T-cell (primary cell): Measurements from ENCODE around the gene ASB9. TPM values are rescaled to one million over a fixed set of nuclear protein-coding genes. Genes with fewer than 3 reads are reported as not detected.
A peak's percentile ranks its signal among the peaks of the same experiment; 100 is the strongest.

Source experiments
- ATAC-seq, 4 experiments: fragments of 200-7000 bp in 3 of 4; fragments of 150-1000 bp in 1 of 4; cut with Tn5 transposase; replicated peaks in 1 of 4; 1 replicate in 3 of 4; 2 replicates in 1 of 4; pipeline ENCODE4 v1.10.0; 2021; ENCODE audit warnings: moderate library complexity in 3 of 4, mild to moderate bottlenecking in 2 of 4, moderate number of reproducible peaks in 1 of 4
- CTCF ChIA-PET, 2 donors: fragments of 300-600 bp; sonication (Branson Sonifier 250); formaldehyde crosslinking; loops; one replicate each; lab custom pipeline; 2022; ENCODE audit warnings: antibody characterized with exemption in 2 of 2; lab: Charles Lee
- POLR2A ChIA-PET, 2 donors: fragments of 300-600 bp; sonication (Branson Sonifier 250); formaldehyde crosslinking; loops; one replicate each; lab custom pipeline; 2022; ENCODE audit warnings: antibody characterized with exemption in 2 of 2; lab: Charles Lee
- DNase-seq, 35 experiments: peaks; one replicate each; pipeline versions ENCODE4 v3.0.0 to v3.0.0-alpha.2; 2013 to 2023
- H3K27ac ChIP-seq: one replicate; pipeline ENCODE4 v1.5.1; 2013; ENCODE audit warnings: low read length
- H3K27me3 ChIP-seq, 2 experiments: replicated peaks in 1 of 2; 1 replicate in 1 of 2; 2 replicates in 1 of 2; pipeline versions ENCODE4 v1.6.1 to v1.7.0; 2013; ENCODE audit warnings: low read length in 1 of 2, mixed read lengths in 1 of 2; ENCODE audit not compliant: control insufficient read depth in 2 of 2, insufficient read depth in 2 of 2; ENCODE audit errors: extremely low read depth in 1 of 2
- H3K36me3 ChIP-seq, 2 donors: 1 replicate in 1 of 2; 2 replicates in 1 of 2; pipeline versions ENCODE4 v1.6.1 to v1.7.0; 2013; ENCODE audit warnings: low read length in 1 of 2; ENCODE audit not compliant: control insufficient read depth in 2 of 2, insufficient read depth in 1 of 2; ENCODE audit errors: extremely low read depth in 1 of 2
- H3K4me1 ChIP-seq, 2 experiments: 1 replicate in 1 of 2; 2 replicates in 1 of 2; pipeline versions ENCODE4 v1.6.1 to v1.7.0; 2013; ENCODE audit warnings: low read length in 2 of 2, mixed read lengths in 1 of 2; ENCODE audit not compliant: insufficient read depth in 2 of 2, control insufficient read depth in 1 of 2; ENCODE audit errors: extremely low read depth in 1 of 2
- H3K4me3 ChIP-seq, 2 donors: 1 replicate in 1 of 2; 2 replicates in 1 of 2; pipeline versions ENCODE4 v1.5.1 to v1.7.0; 2013; ENCODE audit warnings: mild to moderate bottlenecking in 2 of 2, low read length in 1 of 2, moderate library complexity in 1 of 2; ENCODE audit not compliant: control insufficient read depth in 1 of 2; ENCODE audit errors: extremely low read depth in 1 of 2
- H3K9me3 ChIP-seq: 2 replicates; pipeline ENCODE4 v1.7.0; 2013
- H3K27ac Mint-ChIP-seq, 2 donors: one replicate each; pipeline ENCODE4 v1.8.0; 2020 to 2021; ENCODE audit warnings: mild to moderate bottlenecking in 2 of 2, mixed read lengths in 2 of 2
- H3K27me3 Mint-ChIP-seq, 2 donors: one replicate each; pipeline ENCODE4 v1.8.0; 2021 to 2022; ENCODE audit warnings: mixed read lengths in 2 of 2
- H3K36me3 Mint-ChIP-seq: one replicate; pipeline ENCODE4 v1.8.0; 2021; ENCODE audit warnings: mixed read lengths
- H3K4me1 Mint-ChIP-seq, 3 donors: one replicate each; pipeline ENCODE4 v1.8.0; 2020 to 2022; ENCODE audit warnings: mixed read lengths in 3 of 3, mild to moderate bottlenecking in 1 of 3
- H3K4me3 Mint-ChIP-seq, 3 donors: one replicate each; pipeline ENCODE4 v1.8.0; 2020 to 2022; ENCODE audit warnings: mild to moderate bottlenecking in 3 of 3, mixed read lengths in 3 of 3, moderate library complexity in 3 of 3
- H3K9me3 Mint-ChIP-seq, 3 donors: one replicate each; pipeline ENCODE4 v1.8.0; 2020 to 2022; ENCODE audit warnings: mixed read lengths in 3 of 3
- WGBS: methylation state at CpG from one replicate; pipeline ENCODE4 v1.1.5; 2013; ENCODE audit warnings: missing lambda C conversion rate; ENCODE audit not compliant: insufficient coverage; 5-methylcytosine and 5-hydroxymethylcytosine counted together
- total RNA-seq, 35 experiments: library from RNA in 6 of 35; stranded (reverse) in 6 of 35; fragments of 120-200 nt in 1 of 35; gene quantifications; one replicate each; pipeline versions ENCODE4 v1.2.1 to v1.2.4 and lab custom pipeline; 2013 to 2026

Gene ASB9
- total RNA-seq, 5 donors from 2014 or later (not counting 1 experiment from before 2014, with no cell fraction given), result 0.23 to 1.3 (median 0.46) TPM; not detected in 1

DNA sequence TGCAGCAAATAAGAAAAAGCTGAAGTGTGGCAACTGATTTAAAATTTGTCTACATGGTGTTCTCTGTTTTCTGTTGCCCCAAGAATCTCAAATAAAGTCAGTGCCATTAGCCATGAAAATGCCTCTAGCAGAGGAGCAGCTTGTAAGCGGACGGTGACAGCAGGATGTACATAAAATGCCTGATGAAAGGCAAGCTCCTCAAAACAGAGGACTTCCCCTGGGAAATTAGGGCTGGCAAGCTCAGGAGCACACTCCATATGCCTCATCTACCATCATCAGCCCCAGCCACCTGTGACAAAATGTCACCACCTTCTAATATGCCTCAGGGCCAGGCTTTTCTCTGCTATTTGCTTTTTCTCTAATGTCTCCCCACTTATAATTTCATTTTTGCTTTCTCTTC, 54.5 kb downstream of the ASB9 start:
- no peak for DNase-seq
- Mint-ChIP-seq H3K4me3 (no peak overlapping the region), H3K27ac (no peak overlapping the region), H3K27me3 (peaks cover 0 to 16% of the 10 kb centered on the region in 2 donors), H3K9me3 (peaks cover 0 to 4% (median 0%) of the 10 kb centered on the region in 3 donors), H3K36me3 (no peaks in the 10 kb centered on the region), H3K4me1 (no peaks in the 10 kb centered on the region)
- Histone ChIP-seq H3K36me3 (no peaks in the 10 kb centered on the region), H3K4me3 (no peak overlapping the region), H3K27ac (no peak overlapping the region), H3K4me1 (no peaks in the 10 kb centered on the region), H3K27me3 (no peaks in the 10 kb centered on the region), H3K9me3 (no peaks in the 10 kb centered on the region)
- CTCF ChIA-PET, result no interaction called here
- WGBS, result 100% methylated on average over 2 of the region's 2 CpGs
- POLR2A ChIA-PET, result no interaction called here
- no peak for ATAC-seq

DNA sequence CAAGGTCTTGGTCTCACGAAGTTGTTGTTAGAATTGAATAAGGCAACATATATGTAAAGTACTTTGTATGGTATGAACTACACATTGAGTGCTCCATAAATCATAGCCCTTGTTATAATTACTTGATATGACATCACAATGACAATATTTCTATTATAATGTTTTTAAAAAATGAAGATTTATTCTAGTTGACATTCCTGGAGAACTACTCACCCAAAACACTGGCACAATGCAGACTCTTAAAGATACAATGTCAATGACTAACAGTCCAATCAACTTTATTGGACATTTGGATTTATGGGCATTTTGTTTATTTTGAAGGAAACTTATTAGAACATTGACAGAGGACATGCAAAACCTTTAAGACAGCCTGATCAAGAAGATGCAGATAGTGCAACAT, 55.3 kb downstream of the ASB9 start:
- ATAC-seq (no peak), DNase-seq (no peak)
- Mint-ChIP-seq H3K9me3 (peaks cover 0 to 4% (median 0%) of the 10 kb centered on the region in 3 donors), H3K4me3 (no peak overlapping the region), H3K36me3 (no peaks in the 10 kb centered on the region), H3K27me3 (peaks cover 0 to 19% of the 10 kb centered on the region in 2 donors), H3K27ac (no peak overlapping the region), H3K4me1 (no peaks in the 10 kb centered on the region)
- Histone ChIP-seq H3K4me3 (no peak overlapping the region), H3K4me1 (no peaks in the 10 kb centered on the region), H3K36me3 (no peaks in the 10 kb centered on the region), H3K27ac (no peak overlapping the region), H3K9me3 (no peaks in the 10 kb centered on the region), H3K27me3 (no peaks in the 10 kb centered on the region)
- POLR2A ChIA-PET, result no interaction called here
- CTCF ChIA-PET, result no interaction called here
- no CpG with 5 or more reads among the region's 1 CpG for WGBS

DNA sequence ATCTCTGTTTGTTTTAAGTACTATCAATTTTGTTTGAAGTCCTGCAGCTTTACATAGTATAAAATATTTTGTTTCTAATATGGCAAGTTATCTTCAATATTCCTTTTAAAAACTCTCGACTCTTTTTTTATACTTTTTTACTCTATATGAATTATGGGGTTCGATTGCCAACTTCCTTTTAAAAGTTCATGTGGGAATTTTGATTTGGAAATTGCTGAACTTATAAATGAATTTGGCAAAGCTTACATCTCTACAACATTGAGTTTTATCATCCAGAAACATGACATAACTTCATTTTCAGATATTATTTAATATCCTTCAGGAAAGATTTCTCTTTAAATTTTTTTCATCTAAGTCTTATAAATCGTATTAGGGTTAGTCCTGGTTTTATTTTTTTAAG, 60.8 kb downstream of the ASB9 start:
- Histone ChIP-seq H3K27me3 (no peaks in the 10 kb centered on the region), H3K4me3 (no peak overlapping the region), H3K27ac (no peak overlapping the region), H3K9me3 (no peaks in the 10 kb centered on the region), H3K4me1 (peaks cover 0 to 3% of the 10 kb centered on the region in 2 experiments), H3K36me3 (no peaks in the 10 kb centered on the region)
- ChIA-PET POLR2A (interaction anchor here in 1 of 2 donors (0.6 kb wide), 1 partner anchor 1816 kb away, joined by 3 read pairs; no protein-coding TSS in a partner anchor), CTCF (no interaction called here)
- DNase-seq (no peak), ATAC-seq (no peak)
- no CpG with 5 or more reads among the region's 3 CpGs for WGBS
- Mint-ChIP-seq H3K4me3 (no peak overlapping the region), H3K27ac (no peak overlapping the region), H3K27me3 (peaks cover 0 to 6% of the 10 kb centered on the region in 2 donors), H3K36me3 (no peaks in the 10 kb centered on the region), H3K4me1 (peaks cover 10 to 23% (median 14%) of the 10 kb centered on the region in 3 donors), H3K9me3 (peaks cover 0 to 4% (median 0%) of the 10 kb centered on the region in 3 donors)

DNA sequence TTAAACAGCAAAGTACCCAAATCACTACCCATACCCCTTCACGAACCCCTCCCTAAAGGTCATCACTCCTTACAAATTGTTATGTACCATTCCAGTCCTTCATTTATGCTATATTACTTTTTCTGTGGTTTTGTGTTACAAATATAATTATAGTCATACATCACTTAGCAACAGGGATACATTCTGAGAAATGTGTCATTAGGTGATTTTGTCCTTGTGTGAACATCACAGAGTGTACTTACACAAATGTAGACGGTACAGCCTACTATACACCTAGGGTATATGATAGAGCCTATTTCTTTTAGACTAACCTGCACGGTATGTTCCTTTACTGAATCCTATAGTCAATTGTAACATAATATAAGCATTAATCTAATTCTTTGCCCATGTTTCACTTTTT, 61.9 kb downstream of the ASB9 start:
- H3K27me3 ChIP-seq, result no peaks in the 10 kb centered on the region
- Mint-ChIP-seq H3K4me3 (no peak overlapping the region), H3K27me3 (peaks cover 0 to 3% of the 10 kb centered on the region in 2 donors), H3K36me3 (no peaks in the 10 kb centered on the region), H3K27ac (peak overlapping the region in 1 of 2 donors; percentile 20), H3K9me3 (peaks cover 0 to 4% (median 0%) of the 10 kb centered on the region in 3 donors), H3K4me1 (peaks cover 21 to 34% (median 25%) of the 10 kb centered on the region in 3 donors)
- ATAC-seq (no peak), DNase-seq (no peak)
- no peak overlapping the region for H3K4me3 ChIP-seq
- no CpG with 5 or more reads among the region's 3 CpGs for WGBS
- no peak overlapping the region for H3K27ac ChIP-seq
- no peaks in the 10 kb centered on the region for H3K36me3 ChIP-seq
- H3K9me3 ChIP-seq, result no peaks in the 10 kb centered on the region
- ChIA-PET CTCF (interaction anchor here in 1 of 2 donors (0.6 kb wide), 1 partner anchor 69 kb away, joined by 4 read pairs; no protein-coding TSS in a partner anchor), POLR2A (no interaction called here)
- H3K4me1 ChIP-seq, result peaks cover 0 to 7% of the 10 kb centered on the region in 2 experiments

DNA sequence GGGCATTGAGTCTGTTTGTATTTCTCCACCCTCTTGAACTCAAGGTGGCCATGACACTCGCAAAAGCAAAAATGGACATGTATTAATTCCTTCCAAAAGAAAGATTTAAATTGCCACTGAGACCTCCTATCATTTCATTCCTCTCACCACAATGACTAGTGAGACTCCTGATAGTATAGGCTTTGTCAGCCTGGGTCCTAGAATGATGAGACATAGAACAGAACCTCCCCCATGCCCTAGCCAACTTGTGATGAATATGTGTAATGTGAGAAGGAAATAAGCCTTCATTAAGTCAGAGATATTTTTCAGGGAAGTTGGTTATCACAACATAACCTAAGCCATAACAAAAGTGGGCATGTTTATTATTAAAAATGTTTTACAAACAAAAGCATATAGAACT, 62.5 kb downstream of the ASB9 start:
- no CpG with 5 or more reads among the region's 1 CpG for WGBS
- H3K36me3 Mint-ChIP-seq, result no peaks in the 10 kb centered on the region
- peaks cover 0 to 3% of the 10 kb centered on the region in 2 donors for H3K27me3 Mint-ChIP-seq
- H3K27me3 ChIP-seq, result no peaks in the 10 kb centered on the region
- H3K4me1 ChIP-seq, result peaks cover 0 to 7% of the 10 kb centered on the region in 2 experiments
- no peak overlapping the region for H3K4me3 Mint-ChIP-seq
- H3K27ac Mint-ChIP-seq, result no peak overlapping the region
- H3K4me1 Mint-ChIP-seq, result peaks cover 27 to 40% (median 31%) of the 10 kb centered on the region in 3 donors
- H3K36me3 ChIP-seq, result no peaks in the 10 kb centered on the region
- H3K9me3 Mint-ChIP-seq, result peaks cover 0 to 4% (median 0%) of the 10 kb centered on the region in 3 donors
- H3K9me3 ChIP-seq, result no peaks in the 10 kb centered on the region
- H3K4me3 ChIP-seq, result no peak overlapping the region
- no peak for ATAC-seq
- ChIA-PET CTCF (no interaction called here), POLR2A (no interaction called here)
- DNase-seq, result no peak
- H3K27ac ChIP-seq, result no peak overlapping the region

DNA sequence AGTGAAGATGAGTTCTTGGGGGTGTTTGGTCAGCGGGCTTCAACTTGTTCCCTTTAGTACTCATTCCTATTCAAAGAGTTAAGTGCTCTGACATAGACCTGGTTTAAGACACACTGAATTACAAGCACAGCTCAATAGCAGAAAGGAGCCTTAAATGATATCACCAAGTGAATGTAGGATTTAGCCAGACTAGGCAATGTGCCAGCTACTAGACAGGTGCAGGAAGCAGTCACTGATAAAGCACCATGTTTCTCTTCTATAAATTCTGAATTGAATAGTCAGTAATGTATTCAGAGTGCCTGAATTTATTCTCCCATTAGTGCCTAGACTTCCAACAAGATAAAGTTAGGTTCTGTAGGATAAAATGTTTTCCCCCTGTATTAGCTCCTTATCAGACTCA, 63.6 kb downstream of the ASB9 start:
- H3K27ac Mint-ChIP-seq, result no peak overlapping the region
- H3K9me3 Mint-ChIP-seq, result peaks cover 0 to 4% (median 0%) of the 10 kb centered on the region in 3 donors
- H3K4me1 ChIP-seq, result peaks cover 0 to 7% of the 10 kb centered on the region in 2 experiments
- no peaks in the 10 kb centered on the region for H3K36me3 Mint-ChIP-seq
- no peak overlapping the region for H3K4me3 Mint-ChIP-seq
- no peak overlapping the region for H3K4me3 ChIP-seq
- no peaks in the 10 kb centered on the region for H3K36me3 ChIP-seq
- peaks cover 30 to 46% (median 31%) of the 10 kb centered on the region in 3 donors for H3K4me1 Mint-ChIP-seq
- H3K27me3 Mint-ChIP-seq, result peaks cover 0 to 5% of the 10 kb centered on the region in 2 donors
- POLR2A ChIA-PET, result no interaction called here
- ATAC-seq, result no peak
- CTCF ChIA-PET, result no interaction called here
- no peak overlapping the region for H3K27ac ChIP-seq
- no peaks in the 10 kb centered on the region for H3K27me3 ChIP-seq
- DNase-seq, result no peak
- no peaks in the 10 kb centered on the region for H3K9me3 ChIP-seq
- no CpG with 5 or more reads among the region's 1 CpG for WGBS
